Motor neuron (in vitro differentiated cells): ENCODE results near the gene MCAM. TPM values are rescaled to one million over a fixed set of nuclear protein-coding genes. Genes with fewer than 3 reads are reported as not detected.

Experiments
- ATAC-seq, 8 experiments: fragments of 200-7000 bp; cut with Tn5 transposase; replicated peaks in 6 of 8; 2 replicates each; pipeline ENCODE4 v1.8.0; 2021; ENCODE audit warnings: mild to moderate bottlenecking in 8 of 8, moderate library complexity in 8 of 8
- H3K27ac ChIP-seq, 2 donors: fragments of 250-450 bp; sonication (Bioruptor Pico); 2 replicates each; pipeline ENCODE4 v1.9.0; 2021; ENCODE audit warnings: antibody characterized with exemption in 2 of 2, mild to moderate bottlenecking in 2 of 2, moderate library complexity in 1 of 2
- H3K4me1 ChIP-seq, 2 donors: fragments of 250-450 bp; sonication (Bioruptor Pico); replicated peaks in 1 of 2; 2 replicates each; pipeline ENCODE4 v1.6.1; 2021; ENCODE audit warnings: antibody characterized with exemption in 2 of 2, mild to moderate bottlenecking in 2 of 2, moderate library complexity in 1 of 2
- H3K4me3 ChIP-seq, 5 donors: fragments of 250-450 bp; sonication (Bioruptor Pico); 2 replicates each; pipeline ENCODE4 v1.9.0; 2021; ENCODE audit warnings: antibody characterized with exemption in 5 of 5, mild to moderate bottlenecking in 5 of 5, moderate library complexity in 4 of 5
- WGBS, 10 experiments: fragments of 450-650 bp; shearing (Covaris generic); methylation state at CpG; one replicate each; pipeline ENCODE4 v1.0.0; 2022; 5-methylcytosine and 5-hydroxymethylcytosine counted together
- in situ Hi-C, 9 experiments: fragments of 400-800 bp; cut with MboI; loops; one replicate each; pipeline ENCODE4 v1.15.0; 2021; ENCODE audit warnings: low sequenced_read_pairs in 9 of 9, low pct_unique_long_range_greater_than_20kb in 2 of 9; ENCODE audit not compliant: unreplicated experiment in 9 of 9
- total RNA-seq, 8 experiments: library from RNA; unstranded; fragments of 300-600 nt; gene quantifications; 2 replicates each; pipeline versions ENCODE4 v1.2.3 to v1.2.4, GENCODE V29; 2022

The MCAM gene
- total RNA-seq, 8 experiments from 2014 or later = 2.0 to 78.9 (median 10.4) TPM

- Histone ChIP-seq H3K4me3 (no peak overlapping the region), H3K4me1 (peaks cover 1 to 2% of the 10 kb centered on the region in 2 donors), H3K27ac (no peak overlapping the region)
- 73 to 100% (median 80%) methylated on average over 1 to 8 of the region's 17 CpGs; no CpG with 5 or more reads in 2 of the 10 experiments for WGBS, 10 experiments
- ATAC-seq = no peak
- in situ Hi-C loops = no loop called here
Measured at GRCh38 chr11:119309953-119310681, 6.8 kb downstream of the MCAM start.

DNA sequence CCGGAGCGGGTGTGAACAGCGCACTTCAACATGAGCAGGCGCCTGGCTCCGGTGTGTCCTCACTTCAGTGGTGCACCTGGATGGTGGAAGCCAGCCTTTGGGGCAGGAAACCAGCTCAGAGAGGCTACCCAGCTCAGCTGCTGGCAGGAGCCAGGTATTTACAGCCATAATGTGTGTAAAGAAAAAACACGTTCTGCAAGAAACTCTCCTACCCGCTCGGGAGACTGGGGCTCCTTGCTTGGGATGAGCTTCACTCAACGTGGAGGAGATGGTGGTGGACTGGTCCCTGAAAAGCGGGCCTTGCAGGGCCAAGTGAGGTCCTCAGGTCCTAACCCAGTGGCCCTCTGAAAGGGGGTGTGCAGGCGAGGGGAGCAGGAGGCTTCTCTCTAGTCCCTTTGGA is 7.5 kb downstream of the MCAM start:
- in situ Hi-C loops = no loop called here
- 40 to 100% (median 87%) methylated on average over 1 to 6 of the region's 11 CpGs; no CpG with 5 or more reads in 6 of the 10 experiments for WGBS, 10 experiments
- ATAC-seq = no peak
- H3K4me1 ChIP-seq = no peaks in the 10 kb centered on the region
- H3K27ac ChIP-seq = no peak overlapping the region
- H3K4me3 ChIP-seq = no peak overlapping the region

GRCh38 chr11:119307974-119308373 is 9.0 kb downstream of the MCAM start:
- Histone ChIP-seq H3K4me1 (no peaks in the 10 kb centered on the region), H3K27ac (no peak overlapping the region), H3K4me3 (no peak overlapping the region)
- ATAC-seq = no peak
- in situ Hi-C loops = no loop called here
- 20 to 97% (median 90%) methylated on average over 1 to 4 of the region's 5 CpGs; no CpG with 5 or more reads in 3 of the 10 experiments for WGBS, 10 experiments

DNA sequence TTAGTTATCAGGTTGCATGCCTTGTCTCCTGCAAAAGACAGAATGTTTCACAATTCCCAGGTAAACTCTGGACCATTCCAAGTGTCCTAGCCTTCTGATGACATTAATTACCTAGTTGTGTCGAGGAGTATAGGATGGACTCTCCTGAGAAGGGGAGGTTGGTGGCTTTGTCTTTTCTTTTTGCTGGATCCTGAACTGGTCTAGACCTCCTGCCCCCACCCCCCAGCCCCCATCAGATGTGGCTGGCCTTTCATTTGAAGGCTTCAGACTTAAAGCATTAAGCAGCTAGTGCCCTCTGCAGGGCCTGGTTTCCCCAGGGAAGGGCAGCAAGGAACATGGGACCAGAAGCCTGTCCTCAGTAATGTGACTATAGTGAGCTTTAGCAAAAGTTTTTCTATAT is 9.7 kb downstream of the MCAM start:
- in situ Hi-C loops = no loop called here
- ATAC-seq = peak in 4 of 8 experiments; percentile 30 to 42 (median 39)
- H3K27ac ChIP-seq = no peak overlapping the region
- WGBS, 10 experiments = 33% methylated on average over 1 of the region's 1 CpG; no CpG with 5 or more reads in 9 of the 10 experiments
- H3K4me3 ChIP-seq = no peak overlapping the region
- H3K4me1 ChIP-seq = no peaks in the 10 kb centered on the region

DNA sequence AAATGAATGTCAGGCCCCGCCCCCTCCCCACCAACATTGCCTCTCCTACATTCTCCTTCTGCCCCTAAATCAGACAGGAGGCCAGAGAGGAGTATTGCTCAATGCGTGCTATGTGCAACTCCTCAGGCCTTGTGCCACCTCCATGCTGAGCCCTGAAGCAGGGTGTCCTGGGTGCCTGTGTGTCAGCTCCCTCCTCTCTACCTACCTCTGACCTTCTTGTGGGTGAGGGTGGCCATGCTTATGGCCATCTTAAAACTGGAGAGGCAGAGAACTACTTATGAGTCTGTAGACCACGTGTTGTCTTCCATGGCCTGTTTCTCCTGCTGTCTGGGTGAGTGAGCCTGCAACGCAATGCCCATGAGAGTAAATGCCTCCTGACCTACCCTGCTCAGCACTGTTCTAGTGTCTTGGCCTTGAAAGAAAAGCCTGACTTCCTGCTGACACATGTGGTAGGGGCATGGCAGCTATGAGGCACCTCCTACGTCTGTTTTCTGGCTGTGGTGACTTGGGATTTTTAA is 10.5 kb downstream of the MCAM start:
- 62 to 100% (median 90%) methylated on average over 1 to 3 of the region's 5 CpGs; no CpG with 5 or more reads in 3 of the 10 experiments for WGBS, 10 experiments
- ATAC-seq = peak in 1 of 8 experiments; percentile 77
- in situ Hi-C loops = no loop called here
- H3K4me1 ChIP-seq = no peaks in the 10 kb centered on the region
- no peak overlapping the region for H3K27ac ChIP-seq
- no peak overlapping the region for H3K4me3 ChIP-seq

- in situ Hi-C loops = no loop called here
- no peak overlapping the region for H3K27ac ChIP-seq
- WGBS, 10 experiments = 70 to 100% (median 90%) methylated on average over 1 to 5 of the region's 7 CpGs; no CpG with 5 or more reads in 1 of the 10 experiments
- H3K4me1 ChIP-seq = no peaks in the 10 kb centered on the region
- ATAC-seq = peak in 1 of 8 experiments; percentile 47
- H3K4me3 ChIP-seq = no peak overlapping the region
Measured at GRCh38 chr11:119305556-119306372, 11.2 kb downstream of the MCAM start.

- no peak for ATAC-seq
- in situ Hi-C loops = no loop called here
- 81 to 100% (median 94%) methylated on average over 2 to 5 of the region's 5 CpGs; no CpG with 5 or more reads in 1 of the 10 experiments for WGBS, 10 experiments
Measured at GRCh38 chr11:119303227-119303718, 13.7 kb downstream of the MCAM start.

GRCh38 chr11:119300198-119300964 is 16.5 kb downstream of the MCAM start:
- in situ Hi-C loops = no loop called here
- peak in 1 of 8 experiments; percentile 49 for ATAC-seq
- Histone ChIP-seq H3K4me1 (no peaks in the 10 kb centered on the region), H3K27ac (no peak overlapping the region), H3K4me3 (no peak overlapping the region)
- WGBS, 10 experiments = 71 to 100% (median 93%) methylated on average over 1 to 3 of the region's 3 CpGs; no CpG with 5 or more reads in 3 of the 10 experiments

More at GRCh38 chr11:119303227-119303718, 13.7 kb downstream of the MCAM start:
- Histone ChIP-seq H3K4me3 (no peak overlapping the region), H3K27ac (no peak overlapping the region), H3K4me1 (no peaks in the 10 kb centered on the region)

- in situ Hi-C loops = no loop called here
- no peaks in the 10 kb centered on the region for H3K4me1 ChIP-seq
- no peak overlapping the region for H3K4me3 ChIP-seq
- WGBS, 10 experiments = 80 to 100% (median 100%) methylated on average over 1 to 8 of the region's 9 CpGs; no CpG with 5 or more reads in 1 of the 10 experiments
- no peak for ATAC-seq
- no peak overlapping the region for H3K27ac ChIP-seq
Measured at GRCh38 chr11:119299416-119299815, 17.5 kb downstream of the MCAM start.

GRCh38 chr11:119298726-119299125 is 18.2 kb downstream of the MCAM start:
- no peak overlapping the region for H3K4me3 ChIP-seq
- H3K4me1 ChIP-seq = no peaks in the 10 kb centered on the region
- WGBS, 10 experiments = 80 to 100% (median 100%) methylated on average over 1 to 2 of the region's 2 CpGs; no CpG with 5 or more reads in 3 of the 10 experiments
- H3K27ac ChIP-seq = no peak overlapping the region
- in situ Hi-C loops = no loop called here
- ATAC-seq = no peak

DNA sequence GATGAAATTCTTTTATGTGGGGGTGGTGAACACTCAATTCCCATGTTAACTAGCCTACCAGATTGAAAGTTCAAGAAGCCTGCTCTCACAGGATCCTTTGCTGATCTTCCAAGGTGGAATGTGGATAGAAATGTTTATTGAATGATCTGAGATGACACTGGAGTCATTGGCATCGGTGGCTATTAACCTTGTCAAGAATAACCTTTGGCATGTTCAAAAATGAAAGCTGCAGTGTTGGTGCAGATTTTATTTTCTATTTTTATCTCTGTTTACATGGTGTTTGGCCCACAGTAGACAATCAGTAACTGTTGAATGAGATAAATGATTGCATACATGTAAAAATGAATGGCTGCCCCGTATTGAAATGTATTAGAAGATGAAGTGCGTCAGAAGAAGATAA is 19.0 kb downstream of the MCAM start:
- in situ Hi-C loops = no loop called here
- ATAC-seq = no peak
- 70 to 100% (median 90%) methylated on average over 1 to 3 of the region's 3 CpGs; no CpG with 5 or more reads in 1 of the 10 experiments for WGBS, 10 experiments

GRCh38 chr11:119295178-119295577 is 21.8 kb downstream of the MCAM start:
- Histone ChIP-seq H3K4me3 (no peak overlapping the region), H3K4me1 (no peaks in the 10 kb centered on the region), H3K27ac (no peak overlapping the region)
- in situ Hi-C loops = no loop called here
- WGBS, 10 experiments = 0 to 86% (median 75%) methylated on average over 2 to 3 of the region's 3 CpGs; no CpG with 5 or more reads in 3 of the 10 experiments
- no peak for ATAC-seq

More for the DNA sequence above, 19.0 kb downstream of the MCAM start:
- Histone ChIP-seq H3K4me3 (no peak overlapping the region), H3K27ac (no peak overlapping the region), H3K4me1 (no peaks in the 10 kb centered on the region)
